ENCODE results near the gene PDZK1IP1. TPM values are rescaled to one million over a fixed set of nuclear protein-coding genes. Genes with fewer than 3 reads are reported as not detected.
"Not testable (repeated sequence)": the region's sequence is repeated elsewhere in the genome, so short reads cannot be mapped to it uniquely, and the experiment has no call there.

PDZK1IP1 gene
- total and polyA plus RNA-seq, 9 donors: 0.36 to 66.1 (median 0.61) TPM; not detected in 2

GRCh38 chr1:47164552-47164951 is 25.3 kb downstream of the PDZK1IP1 start:
- Histone ChIP-seq H3K4me3 (no peak overlapping the region), H3K9me3 (no peaks in the 10 kb centered on the region), H3K4me1 (ENCODE audit: insufficient read depth) (no peaks in the 10 kb centered on the region), H3K27me3 (no peaks in the 10 kb centered on the region), H3K36me3 (no peaks in the 10 kb centered on the region), H3K27ac (no peak overlapping the region)
- TF ChIP-seq POLR2A (IDR thresholded peaks at IDR 0.05) (no peak), CTCF (IDR thresholded peaks at IDR 0.05) (no peak), EP300 (IDR thresholded peaks at IDR 0.05) (no peak)
- DNase-seq: no peak
- intact Hi-C loops (cut with DNase I): no loop called here

DNA sequence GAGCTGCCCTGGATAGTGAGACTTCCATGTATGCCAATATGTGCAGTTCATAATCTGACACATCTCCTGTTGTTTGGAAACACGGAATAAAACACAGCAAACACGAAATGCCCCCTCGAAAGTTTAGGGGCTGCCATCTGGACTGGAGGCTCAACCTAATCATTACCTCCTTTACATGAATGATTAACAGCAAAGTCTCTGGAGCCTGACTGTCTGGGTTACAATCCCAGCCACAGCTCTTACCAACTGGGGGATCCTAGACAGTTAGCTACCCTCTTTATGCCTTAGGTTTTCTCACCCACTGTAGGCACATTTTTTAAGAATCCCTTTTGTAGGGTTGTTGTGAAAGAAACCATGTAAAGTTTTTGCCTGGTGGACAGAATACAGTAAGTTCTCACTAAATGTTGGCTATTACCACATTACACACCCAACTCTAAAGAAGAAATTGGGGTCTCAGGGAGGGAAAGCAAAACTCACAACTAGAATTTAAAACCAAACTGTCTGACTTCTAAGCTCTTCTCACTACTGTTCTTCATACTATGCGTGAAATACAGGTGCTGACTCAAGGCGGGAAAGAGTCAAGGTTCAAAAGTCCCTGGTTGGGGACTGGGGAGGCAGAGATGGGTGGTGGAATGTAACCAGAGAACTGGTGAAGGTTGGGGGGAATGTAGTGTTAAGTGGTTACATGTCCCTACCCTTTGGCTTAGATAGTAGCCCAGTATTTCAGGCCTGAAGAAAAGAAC is 28.4 kb downstream of the PDZK1IP1 start:
- no peak for DNase-seq
- WGBS, 3 donors: 60 to 72% (median 61%) methylated on average over 5 of the region's 5 CpGs
- intact Hi-C loops (cut with DNase I): no loop called here
- H3K9me3 ChIP-seq: no peaks in the 10 kb centered on the region
- H3K4me3 ChIP-seq: no peak overlapping the region
- H3K27me3 ChIP-seq: no peaks in the 10 kb centered on the region
- H3K36me3 ChIP-seq: no peaks in the 10 kb centered on the region
- no peak overlapping the region for H3K27ac ChIP-seq
- TF ChIP-seq POLR2A (IDR thresholded peaks at IDR 0.05) (no peak), EP300 (IDR thresholded peaks at IDR 0.05) (no peak), CTCF (IDR thresholded peaks at IDR 0.05) (no peak)
- H3K4me1 ChIP-seq (ENCODE audit: insufficient read depth): no peaks in the 10 kb centered on the region

DNA sequence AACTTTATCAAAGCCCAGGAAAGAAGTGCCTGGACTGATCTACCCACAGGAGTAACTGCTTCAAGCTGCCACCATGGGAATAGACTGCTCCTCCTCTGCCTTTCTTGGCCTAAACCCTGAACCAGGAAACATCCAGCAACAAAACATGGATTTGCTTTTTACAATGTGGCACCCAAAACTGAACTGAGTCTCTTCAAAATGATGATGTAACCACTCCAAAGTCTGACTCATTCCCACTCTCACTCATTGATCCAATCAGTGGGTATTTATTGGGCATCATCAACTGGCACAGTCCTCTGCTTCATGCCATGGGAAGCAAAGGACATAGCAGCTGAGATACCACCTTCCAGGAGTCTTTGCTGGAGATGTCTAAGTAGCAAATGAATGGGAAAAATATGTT is 29.1 kb downstream of the PDZK1IP1 start:
- Histone ChIP-seq H3K27ac (no peak overlapping the region), H3K4me3 (no peak overlapping the region), H3K27me3 (no peaks in the 10 kb centered on the region), H3K36me3 (no peaks in the 10 kb centered on the region), H3K9me3 (no peaks in the 10 kb centered on the region), H3K4me1 (ENCODE audit: insufficient read depth) (no peaks in the 10 kb centered on the region)
- intact Hi-C loops (cut with DNase I): no loop called here
- TF ChIP-seq CTCF (IDR thresholded peaks at IDR 0.05) (no peak), EP300 (IDR thresholded peaks at IDR 0.05) (no peak), POLR2A (IDR thresholded peaks at IDR 0.05) (no peak)
- no peak for DNase-seq

- H3K4me3 ChIP-seq; H3K4me1 ChIP-seq (ENCODE audit: insufficient read depth); DNase-seq; intact Hi-C loops (cut with DNase I); H3K36me3 ChIP-seq; H3K27ac ChIP-seq; H3K27me3 ChIP-seq; H3K9me3 ChIP-seq: not testable (repeated sequence)
- WGBS, 3 donors: 60 to 86% (median 75%) methylated on average over 3 of the region's 3 CpGs
Measured at GRCh38 chr1:47157957-47158356, 31.9 kb downstream of the PDZK1IP1 start.

- H3K4me1 ChIP-seq (ENCODE audit: insufficient read depth); H3K27me3 ChIP-seq; intact Hi-C loops (cut with DNase I); H3K27ac ChIP-seq; H3K4me3 ChIP-seq; DNase-seq; H3K9me3 ChIP-seq; H3K36me3 ChIP-seq: not testable (repeated sequence)
Measured at GRCh38 chr1:47156457-47156856, 33.4 kb downstream of the PDZK1IP1 start.

DNA sequence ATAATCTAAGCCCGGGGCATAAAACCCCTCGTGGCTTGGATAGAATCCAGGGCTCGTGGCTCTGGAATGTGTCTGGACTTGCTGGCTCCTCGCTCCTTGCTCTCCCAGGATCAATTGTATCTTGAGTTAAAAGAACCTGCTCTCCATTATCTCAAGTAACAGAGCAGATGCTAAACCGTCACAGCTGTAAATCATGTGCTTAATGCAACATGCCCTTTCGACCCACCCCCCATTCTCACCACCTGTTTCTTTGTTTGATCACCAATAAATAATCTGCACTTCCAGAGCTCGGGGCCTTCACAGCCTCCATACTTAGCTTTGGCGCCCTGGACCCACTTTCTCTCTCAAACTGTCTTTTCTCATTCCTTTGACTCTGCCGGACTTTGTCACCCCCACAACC is 40.7 kb downstream of the PDZK1IP1 start:
- H3K27ac ChIP-seq; H3K27me3 ChIP-seq; H3K4me3 ChIP-seq; intact Hi-C loops (cut with DNase I); H3K4me1 ChIP-seq (ENCODE audit: insufficient read depth); DNase-seq; H3K36me3 ChIP-seq; H3K9me3 ChIP-seq: not testable (repeated sequence)
- WGBS, 3 donors: 13 to 30% (median 26%) methylated on average over 7 to 9 of the region's 9 CpGs
